Body of pancreas (tissue), 4 donors: Measurements from ENCODE around the gene BPIFB6.
"Not testable (repeated sequence)": the region's sequence is repeated elsewhere in the genome, so short reads cannot be mapped to it uniquely, and the experiment has no call there.

ENCODE experiments used
- POLR2A ChIP-seq, 3 donors: fragments of 450-650 bp; IDR thresholded peaks; one replicate each; pipeline ENCODE4 v1.6.1; 2016; ENCODE audit warnings: antibody characterized with exemption in 3 of 3, mild to moderate bottlenecking in 2 of 3
- TF ChIP-seq, protein P1 (sequence below), 7 experiments: fragments of 450-650 bp in 4 of 7; fragments of 200-600 bp in 3 of 7; sonication (generic) in 3 of 7; IDR thresholded peaks; one replicate each; pipeline ENCODE4 v1.5.1; 2016 to 2019; ENCODE audit warnings: antibody characterized with exemption in 7 of 7

DNA sequence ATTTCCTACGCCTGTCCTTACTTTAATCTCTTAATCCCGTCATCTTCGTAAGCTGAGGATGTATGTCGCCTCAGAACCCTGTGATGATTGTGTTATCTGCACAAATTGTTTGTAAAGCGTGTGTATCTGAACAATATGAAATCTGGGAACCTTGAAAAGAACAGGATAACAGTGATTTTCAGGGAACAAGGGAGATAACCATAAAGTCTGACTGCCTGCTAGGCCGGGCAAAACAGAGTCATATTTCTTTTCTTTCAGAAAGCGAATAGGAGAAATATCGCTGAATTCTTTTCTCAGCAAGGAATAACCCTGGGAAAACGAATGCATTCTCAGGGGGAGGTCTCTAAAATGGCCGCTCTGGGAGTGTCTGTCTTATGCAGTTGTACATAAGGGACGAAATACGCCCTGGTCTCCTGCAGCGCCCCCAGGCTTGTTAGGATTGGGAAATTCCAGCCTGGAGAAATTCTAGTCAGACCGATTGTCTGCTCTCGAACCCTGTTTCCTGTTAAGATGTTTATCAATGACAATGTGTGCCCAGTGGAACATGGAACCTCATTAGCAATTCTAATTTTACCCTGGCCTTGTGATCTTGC is 13.8 kb downstream of the BPIFB6 start:
- TF ChIP-seq, protein P1, sequence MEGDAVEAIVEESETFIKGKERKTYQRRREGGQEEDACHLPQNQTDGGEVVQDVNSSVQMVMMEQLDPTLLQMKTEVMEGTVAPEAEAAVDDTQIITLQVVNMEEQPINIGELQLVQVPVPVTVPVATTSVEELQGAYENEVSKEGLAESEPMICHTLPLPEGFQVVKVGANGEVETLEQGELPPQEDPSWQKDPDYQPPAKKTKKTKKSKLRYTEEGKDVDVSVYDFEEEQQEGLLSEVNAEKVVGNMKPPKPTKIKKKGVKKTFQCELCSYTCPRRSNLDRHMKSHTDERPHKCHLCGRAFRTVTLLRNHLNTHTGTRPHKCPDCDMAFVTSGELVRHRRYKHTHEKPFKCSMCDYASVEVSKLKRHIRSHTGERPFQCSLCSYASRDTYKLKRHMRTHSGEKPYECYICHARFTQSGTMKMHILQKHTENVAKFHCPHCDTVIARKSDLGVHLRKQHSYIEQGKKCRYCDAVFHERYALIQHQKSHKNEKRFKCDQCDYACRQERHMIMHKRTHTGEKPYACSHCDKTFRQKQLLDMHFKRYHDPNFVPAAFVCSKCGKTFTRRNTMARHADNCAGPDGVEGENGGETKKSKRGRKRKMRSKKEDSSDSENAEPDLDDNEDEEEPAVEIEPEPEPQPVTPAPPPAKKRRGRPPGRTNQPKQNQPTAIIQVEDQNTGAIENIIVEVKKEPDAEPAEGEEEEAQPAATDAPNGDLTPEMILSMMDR (IDR thresholded peaks at IDR 0.05) = not testable (repeated sequence)
- not testable (repeated sequence) for TF ChIP-seq POLR2A (IDR thresholded peaks at IDR 0.05)
